RPMI7951 (cell line): ENCODE data around the gene DDOST. TPM values are rescaled to one million over a fixed set of nuclear protein-coding genes. Genes with fewer than 3 reads are reported as not detected.
"Not testable (repeated sequence)": the region's sequence is repeated elsewhere in the genome, so short reads cannot be mapped to it uniquely, and the experiment has no call there.

Experiments
- DNase-seq: peaks from one replicate; pipeline ENCODE4 v3.0.0-alpha.2; 2012; ENCODE audit warnings: low read depth
- total RNA-seq: library from RNA; depleted of rRNA; stranded (reverse); fragments of >200 nt; shearing (Covaris generic); gene quantifications from 2 replicates; pipeline ENCODE4 v1.2.3, GENCODE V29; 2014

DDOST gene
- total RNA-seq, 1 experiment from 2014 or later = 456 TPM

GRCh38 chr1:20625176-20626097, 35.7 kb downstream of the DDOST start:
- DNase-seq = no peak

GRCh38 chr1:20624709-20625108, 36.5 kb downstream of the DDOST start:
- no peak for DNase-seq

- no peak for DNase-seq
These were observed 40.2 kb downstream of the DDOST start for GRCh38 chr1:20621012-20621411.

GRCh38 chr1:20619999-20620398, 41.2 kb downstream of the DDOST start:
- DNase-seq = no peak

- DNase-seq = no peak
These were observed 42.6 kb downstream of the DDOST start for GRCh38 chr1:20618550-20618949.

- no peak for DNase-seq
These were observed 44.2 kb downstream of the DDOST start for GRCh38 chr1:20616847-20617487.

- DNase-seq = peak; percentile 74
These were observed 45.0 kb downstream of the DDOST start for GRCh38 chr1:20615946-20616846.

GRCh38 chr1:20614131-20614579, 47.0 kb downstream of the DDOST start:
- DNase-seq = no peak

- peak; percentile 77 for DNase-seq
These were observed 48.9 kb downstream of the DDOST start for GRCh38 chr1:20612221-20612746.

GRCh38 chr1:20611652-20612051, 49.5 kb downstream of the DDOST start:
- no peak for DNase-seq

- no peak for DNase-seq
These were observed 50.2 kb downstream of the DDOST start for GRCh38 chr1:20610970-20611369.

- no peak for DNase-seq
These were observed 51.6 kb downstream of the DDOST start for GRCh38 chr1:20609541-20609940.

- not testable (repeated sequence) for DNase-seq
These were observed 54.2 kb downstream of the DDOST start for GRCh38 chr1:20606801-20607570.

GRCh38 chr1:20604678-20605077, 56.5 kb downstream of the DDOST start:
- peak; percentile 60 for DNase-seq

GRCh38 chr1:20603504-20604464, 57.4 kb downstream of the DDOST start:
- DNase-seq = peak; percentile 93

GRCh38 chr1:20602851-20603450, 58.2 kb downstream of the DDOST start:
- peak; percentile 81 for DNase-seq
